Stomach smooth muscle (tissue), 2 donors: Measurements from ENCODE around the gene NDUFA7.
"Not testable (repeated sequence)": the region's sequence is repeated elsewhere in the genome, so short reads cannot be mapped to it uniquely, and the experiment has no call there.

Experiments used
- H3K27ac ChIP-seq: one replicate; pipeline ENCODE4 v1.7.0; 2013; ENCODE audit warnings: mild to moderate bottlenecking, low read length, inconsistent platforms
- H3K27me3 ChIP-seq, 2 donors: one replicate each; pipeline ENCODE4 v1.7.0; 2013; ENCODE audit warnings: low read length in 2 of 2; ENCODE audit not compliant: insufficient read depth in 2 of 2, control insufficient read depth in 1 of 2
- H3K36me3 ChIP-seq, 2 donors: one replicate each; pipeline ENCODE4 v1.7.0; 2013; ENCODE audit warnings: low read length in 2 of 2; ENCODE audit not compliant: control insufficient read depth in 2 of 2, insufficient read depth in 2 of 2
- H3K4me1 ChIP-seq: one replicate; pipeline ENCODE4 v1.7.0; 2013; ENCODE audit warnings: low read length; ENCODE audit not compliant: control insufficient read depth, insufficient read depth
- H3K4me3 ChIP-seq, 2 donors: one replicate each; pipeline ENCODE4 v1.7.0; 2013; ENCODE audit warnings: low read length in 2 of 2
- H3K9ac ChIP-seq, 2 donors: one replicate each; pipeline ENCODE4 v1.7.0; 2013; ENCODE audit warnings: low read length in 2 of 2, mild to moderate bottlenecking in 1 of 2
- H3K9me3 ChIP-seq, 2 donors: one replicate each; pipeline ENCODE4 v1.7.0; 2013; ENCODE audit warnings: low read length in 2 of 2; ENCODE audit not compliant: control insufficient read depth in 2 of 2
- donor health status: healthy.
- donor health status: Pancreatic carcinoma.

NDUFA7 gene

GRCh38 chr19:8304841-8305621 is 16.1 kb downstream of the NDUFA7 start:
- no peak overlapping the region for H3K27ac ChIP-seq
- H3K4me3 ChIP-seq: no peak overlapping the region
- H3K36me3 ChIP-seq: peaks cover 0 to 4% of the 10 kb centered on the region in 2 donors
- no peaks in the 10 kb centered on the region for H3K9me3 ChIP-seq
- no peak overlapping the region for H3K9ac ChIP-seq
- H3K4me1 ChIP-seq: peaks cover 22% of the 10 kb centered on the region
- H3K27me3 ChIP-seq: no peaks in the 10 kb centered on the region

- Histone ChIP-seq H3K27me3 (no peaks in the 10 kb centered on the region), H3K4me3 (no peak overlapping the region), H3K27ac (no peak overlapping the region), H3K9ac (no peak overlapping the region), H3K9me3 (no peaks in the 10 kb centered on the region), H3K36me3 (no peaks in the 10 kb centered on the region), H3K4me1 (peaks cover 8% of the 10 kb centered on the region)
These were observed 18.4 kb downstream of the NDUFA7 start for GRCh38 chr19:8302734-8303133.

- H3K4me1 ChIP-seq: peaks cover 4% of the 10 kb centered on the region
- H3K9ac ChIP-seq: no peak overlapping the region
- H3K9me3 ChIP-seq: no peaks in the 10 kb centered on the region
- H3K36me3 ChIP-seq: no peaks in the 10 kb centered on the region
- no peaks in the 10 kb centered on the region for H3K27me3 ChIP-seq
- no peak overlapping the region for H3K27ac ChIP-seq
- H3K4me3 ChIP-seq: no peak overlapping the region
These were observed 18.9 kb downstream of the NDUFA7 start for GRCh38 chr19:8302357-8302691.

- not testable (repeated sequence) for H3K4me3 ChIP-seq, H3K9ac ChIP-seq, H3K27ac ChIP-seq, H3K4me1 ChIP-seq, H3K9me3 ChIP-seq, H3K27me3 ChIP-seq, H3K36me3 ChIP-seq
These were observed 29.8 kb downstream of the NDUFA7 start for GRCh38 chr19:8291337-8291736.

GRCh38 chr19:8276508-8276907 is 44.7 kb downstream of the NDUFA7 start:
- not testable (repeated sequence) for H3K9me3 ChIP-seq, H3K4me3 ChIP-seq, H3K27me3 ChIP-seq, H3K4me1 ChIP-seq, H3K27ac ChIP-seq, H3K36me3 ChIP-seq, H3K9ac ChIP-seq

- no peak overlapping the region for H3K27ac ChIP-seq
These were observed 51.5 kb downstream of the NDUFA7 start for GRCh38 chr19:8269724-8270123.

GRCh38 chr19:8265872-8266271 is 55.3 kb downstream of the NDUFA7 start:
- H3K27me3 ChIP-seq: no peaks in the 10 kb centered on the region
- no peaks in the 10 kb centered on the region for H3K9me3 ChIP-seq
- no peak overlapping the region for H3K27ac ChIP-seq
- H3K36me3 ChIP-seq: no peaks in the 10 kb centered on the region
- H3K4me3 ChIP-seq: no peak overlapping the region
- peaks cover 9% of the 10 kb centered on the region for H3K4me1 ChIP-seq
- no peak overlapping the region for H3K9ac ChIP-seq

More at GRCh38 chr19:8269724-8270123, 51.5 kb downstream of the NDUFA7 start:
- no peaks in the 10 kb centered on the region for H3K9me3 ChIP-seq
- H3K4me3 ChIP-seq: no peak overlapping the region
- no peak overlapping the region for H3K9ac ChIP-seq
- H3K4me1 ChIP-seq: peaks cover 9% of the 10 kb centered on the region
- H3K36me3 ChIP-seq: no peaks in the 10 kb centered on the region
- no peaks in the 10 kb centered on the region for H3K27me3 ChIP-seq

- H3K9ac ChIP-seq, H3K4me3 ChIP-seq, H3K4me1 ChIP-seq, H3K36me3 ChIP-seq, H3K9me3 ChIP-seq, H3K27me3 ChIP-seq, H3K27ac ChIP-seq: not testable (repeated sequence)
These were observed 56.9 kb downstream of the NDUFA7 start for GRCh38 chr19:8264248-8264647.

GRCh38 chr19:8262431-8262830 is 58.7 kb downstream of the NDUFA7 start:
- Histone ChIP-seq H3K27me3 (no peaks in the 10 kb centered on the region), H3K4me1 (no peaks in the 10 kb centered on the region), H3K36me3 (peaks cover 0 to 7% of the 10 kb centered on the region in 2 donors), H3K9me3 (no peaks in the 10 kb centered on the region), H3K4me3 (no peak overlapping the region), H3K9ac (no peak overlapping the region), H3K27ac (no peak overlapping the region)

GRCh38 chr19:8261881-8262280 is 59.3 kb downstream of the NDUFA7 start:
- Histone ChIP-seq H3K9me3 (no peaks in the 10 kb centered on the region), H3K9ac (no peak overlapping the region), H3K36me3 (peaks cover 2 to 12% of the 10 kb centered on the region in 2 donors), H3K27ac (no peak overlapping the region), H3K27me3 (no peaks in the 10 kb centered on the region), H3K4me3 (no peak overlapping the region), H3K4me1 (no peaks in the 10 kb centered on the region)

GRCh38 chr19:8261347-8261746 is 59.8 kb downstream of the NDUFA7 start:
- no peaks in the 10 kb centered on the region for H3K27me3 ChIP-seq

More at GRCh38 chr19:8261347-8261746, 59.8 kb downstream of the NDUFA7 start:
- Histone ChIP-seq H3K36me3 (peaks cover 7 to 18% of the 10 kb centered on the region in 2 donors), H3K9me3 (no peaks in the 10 kb centered on the region), H3K4me3 (no peak overlapping the region), H3K4me1 (no peaks in the 10 kb centered on the region), H3K9ac (no peak overlapping the region), H3K27ac (no peak overlapping the region)
